Trophoblast cell (in vitro differentiated cells and primary cell): ENCODE results near the gene ALG9.

Experiments used
- DNase-seq, 2 donors: peaks; one replicate each; pipeline ENCODE4 v3.0.0-alpha.2; 2016
- H2AFZ ChIP-seq: 2 replicates; pipeline ENCODE4 v1.6.1; 2013; ENCODE audit warnings: low read length, moderate library complexity, mild to moderate bottlenecking; ENCODE audit not compliant: insufficient read depth, poor library complexity
- H2AK5ac ChIP-seq: 2 replicates; pipeline ENCODE4 v1.6.1; 2013; ENCODE audit warnings: mild to moderate bottlenecking, low read length
- H2BK120ac ChIP-seq: 2 replicates; pipeline ENCODE4 v1.6.1; 2013; ENCODE audit warnings: low read length, mild to moderate bottlenecking, moderate library complexity; ENCODE audit not compliant: insufficient read depth, poor library complexity
- H2BK12ac ChIP-seq: 2 replicates; pipeline ENCODE4 v1.6.1; 2013; ENCODE audit warnings: mild to moderate bottlenecking, low read length, moderate library complexity
- H2BK5ac ChIP-seq: 2 replicates; pipeline ENCODE4 v1.6.1; 2013; ENCODE audit warnings: low read length, low read depth, moderate library complexity, mild to moderate bottlenecking; ENCODE audit not compliant: poor library complexity
- H3K14ac ChIP-seq: 2 replicates; pipeline ENCODE4 v1.6.1; 2013; ENCODE audit warnings: mild to moderate bottlenecking, low read length
- H3K18ac ChIP-seq: 2 replicates; pipeline ENCODE4 v1.6.1; 2013; ENCODE audit warnings: mild to moderate bottlenecking, low read length
- H3K23ac ChIP-seq: 2 replicates; pipeline ENCODE4 v1.6.1; 2013; ENCODE audit warnings: low read length
- H3K27ac ChIP-seq: 2 replicates; pipeline ENCODE4 v1.5.1; 2013; ENCODE audit warnings: low read depth, mild to moderate bottlenecking, inconsistent platforms, low read length, moderate library complexity
- H3K27me3 ChIP-seq: 2 replicates; pipeline ENCODE4 v1.6.1; 2013; ENCODE audit warnings: inconsistent platforms, mild to moderate bottlenecking, low read length, moderate library complexity; ENCODE audit not compliant: insufficient read depth
- H3K36me3 ChIP-seq, 2 experiments: 1 replicate in 1 of 2; 2 replicates in 1 of 2; pipeline ENCODE4 v1.6.1; 2013; ENCODE audit warnings: low read length in 2 of 2, mild to moderate bottlenecking in 2 of 2, moderate library complexity in 1 of 2; ENCODE audit not compliant: insufficient read depth in 2 of 2, control insufficient read depth in 1 of 2
- H3K4ac ChIP-seq: 2 replicates; pipeline ENCODE4 v1.6.1; 2013; ENCODE audit warnings: low read depth, mild to moderate bottlenecking, low read length, moderate library complexity
- H3K4me1 ChIP-seq, 2 experiments: 1 replicate in 1 of 2; 2 replicates in 1 of 2; pipeline ENCODE4 v1.6.1; 2013; ENCODE audit warnings: low read length in 2 of 2, mild to moderate bottlenecking in 2 of 2, moderate library complexity in 1 of 2; ENCODE audit not compliant: insufficient read depth in 2 of 2, control insufficient read depth in 1 of 2
- H3K4me2 ChIP-seq: 2 replicates; pipeline ENCODE4 v1.6.1; 2013; ENCODE audit warnings: inconsistent platforms, mild to moderate bottlenecking, low read length, moderate library complexity
- H3K4me3 ChIP-seq: 2 replicates; pipeline ENCODE4 v1.5.1; 2013; ENCODE audit warnings: mild to moderate bottlenecking, low read depth, low read length, inconsistent platforms
- H3K79me1 ChIP-seq: one replicate; pipeline ENCODE4 v1.6.1; 2013; ENCODE audit warnings: low read length
- H3K79me2 ChIP-seq: 2 replicates; pipeline ENCODE4 v1.6.1; 2013; ENCODE audit warnings: low read length, mild to moderate bottlenecking; ENCODE audit not compliant: control insufficient read depth, insufficient read depth, poor library complexity
- H3K9ac ChIP-seq: 2 replicates; pipeline ENCODE4 v1.6.1; 2013; ENCODE audit warnings: mild to moderate bottlenecking, low read length
- H3K9me3 ChIP-seq: 2 replicates; pipeline ENCODE4 v1.6.1; 2013; ENCODE audit warnings: low read depth, mild to moderate bottlenecking, control low read depth, inconsistent platforms, low read length; ENCODE audit not compliant: insufficient read depth
- H4K12ac ChIP-seq: 2 replicates; pipeline ENCODE4 v1.6.1; 2013; ENCODE audit warnings: low read depth, mild to moderate bottlenecking, low read length, moderate library complexity
- H4K8ac ChIP-seq: 2 replicates; pipeline ENCODE4 v1.6.1; 2013; ENCODE audit warnings: low read depth, mild to moderate bottlenecking, low read length, moderate library complexity
- H4K91ac ChIP-seq: one replicate; pipeline ENCODE4 v1.6.1; 2013; ENCODE audit warnings: low read depth, mild to moderate bottlenecking, low read length, moderate library complexity
- WGBS: extraction: QIAGEN DNeasy Blood & Tissue Kit; methylation state at CpG from one replicate; pipeline ENCODE4 v1.1.7; 2013; ENCODE audit warnings: missing lambda C conversion rate; ENCODE audit not compliant: insufficient read length, insufficient coverage; ENCODE audit errors: extremely low coverage; 5-methylcytosine and 5-hydroxymethylcytosine counted together

Gene ALG9

GRCh38 chr11:111778047-111778558 lies 93.3 kb downstream of the ALG9 start:
- no peak overlapping the region for H3K23ac ChIP-seq
- H3K4me2 ChIP-seq: no peak overlapping the region
- H3K79me1 ChIP-seq: no peaks in the 10 kb centered on the region
- no peak overlapping the region for H3K18ac ChIP-seq
- no CpG with 5 or more reads among the region's 3 CpGs for WGBS
- H3K36me3 ChIP-seq: peaks cover 0 to under 1% of the 10 kb centered on the region in 2 experiments
- H2BK120ac ChIP-seq: no peak overlapping the region
- H3K4me1 ChIP-seq: peaks cover 0 to 2% of the 10 kb centered on the region in 2 experiments
- no peak overlapping the region for H4K91ac ChIP-seq
- H3K9ac ChIP-seq: no peak overlapping the region
- no peak overlapping the region for H2BK5ac ChIP-seq
- no peak overlapping the region for H4K12ac ChIP-seq
- no peak overlapping the region for H2AFZ ChIP-seq
- H3K14ac ChIP-seq: no peak overlapping the region
- no peak overlapping the region for H2AK5ac ChIP-seq
- no peak overlapping the region for H3K27ac ChIP-seq
- H2BK12ac ChIP-seq: no peak overlapping the region
- H3K79me2 ChIP-seq: no peaks in the 10 kb centered on the region
- no peak for DNase-seq
- no peaks in the 10 kb centered on the region for H3K27me3 ChIP-seq
- no peaks in the 10 kb centered on the region for H3K9me3 ChIP-seq
- H4K8ac ChIP-seq: no peak overlapping the region
- H3K4me3 ChIP-seq: no peak overlapping the region
- no peak overlapping the region for H3K4ac ChIP-seq

DNA sequence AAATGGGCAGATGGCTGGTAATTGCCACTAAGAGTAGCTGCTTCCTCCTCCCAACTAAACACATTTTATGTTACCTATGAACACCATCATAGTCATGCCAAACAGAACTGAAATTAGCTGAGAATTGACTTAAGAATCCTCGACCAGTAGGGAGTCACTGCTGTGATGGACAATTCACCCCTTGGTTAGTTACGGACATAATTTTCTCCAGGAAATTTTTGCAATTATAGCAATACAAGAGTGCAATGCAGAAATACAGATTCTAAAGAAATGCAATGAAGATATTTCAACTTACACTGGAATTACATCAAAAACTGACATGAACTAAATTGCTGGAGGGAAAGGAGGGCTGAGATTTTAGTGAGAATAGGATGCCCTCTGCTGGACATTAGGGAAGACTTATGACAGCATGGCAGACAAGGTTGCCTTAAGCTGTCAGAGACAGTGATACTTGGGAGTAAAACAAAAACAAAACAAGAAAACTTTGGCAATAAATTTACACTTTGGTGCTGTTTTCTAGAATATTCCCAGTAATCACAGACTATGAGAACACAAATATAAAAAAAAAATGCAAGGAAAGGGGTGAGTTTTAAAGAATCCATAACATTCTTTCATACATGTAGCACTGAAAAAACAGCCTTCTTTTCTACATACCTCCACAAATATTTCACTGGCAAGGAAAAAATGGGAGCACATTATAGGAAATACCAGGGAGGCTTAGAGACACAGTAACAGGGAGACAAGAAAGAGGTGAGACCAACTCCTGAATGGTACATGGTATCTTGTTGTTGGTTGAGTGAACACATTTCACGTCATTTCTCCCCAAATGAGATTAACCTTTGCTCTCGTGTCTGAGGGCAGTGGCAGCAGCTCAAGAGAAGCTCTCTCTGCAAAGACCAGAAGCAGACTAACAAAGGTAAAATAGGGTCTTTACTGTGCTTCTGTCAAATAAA lies 94.0 kb downstream of the ALG9 start:
- Histone ChIP-seq H3K9me3 (no peaks in the 10 kb centered on the region), H3K4ac (no peak overlapping the region), H4K12ac (no peak overlapping the region), H3K23ac (no peak overlapping the region), H4K8ac (no peak overlapping the region), H3K27me3 (no peaks in the 10 kb centered on the region), H3K36me3 (no peaks in the 10 kb centered on the region), H3K4me1 (peaks cover 0 to 2% of the 10 kb centered on the region in 2 experiments), H2BK12ac (no peak overlapping the region), H2BK5ac (no peak overlapping the region), H3K4me2 (no peak overlapping the region), H3K18ac (no peak overlapping the region), H3K27ac (no peak overlapping the region), H3K9ac (no peak overlapping the region), H4K91ac (no peak overlapping the region), H3K14ac (no peak overlapping the region), H3K4me3 (no peak overlapping the region), H3K79me1 (no peaks in the 10 kb centered on the region), H2AFZ (no peak overlapping the region), H2BK120ac (no peak overlapping the region), H3K79me2 (no peaks in the 10 kb centered on the region), H2AK5ac (no peak overlapping the region)
- WGBS: no CpG with 5 or more reads among the region's 4 CpGs
- peak; percentile 33 to 86 for DNase-seq

DNA sequence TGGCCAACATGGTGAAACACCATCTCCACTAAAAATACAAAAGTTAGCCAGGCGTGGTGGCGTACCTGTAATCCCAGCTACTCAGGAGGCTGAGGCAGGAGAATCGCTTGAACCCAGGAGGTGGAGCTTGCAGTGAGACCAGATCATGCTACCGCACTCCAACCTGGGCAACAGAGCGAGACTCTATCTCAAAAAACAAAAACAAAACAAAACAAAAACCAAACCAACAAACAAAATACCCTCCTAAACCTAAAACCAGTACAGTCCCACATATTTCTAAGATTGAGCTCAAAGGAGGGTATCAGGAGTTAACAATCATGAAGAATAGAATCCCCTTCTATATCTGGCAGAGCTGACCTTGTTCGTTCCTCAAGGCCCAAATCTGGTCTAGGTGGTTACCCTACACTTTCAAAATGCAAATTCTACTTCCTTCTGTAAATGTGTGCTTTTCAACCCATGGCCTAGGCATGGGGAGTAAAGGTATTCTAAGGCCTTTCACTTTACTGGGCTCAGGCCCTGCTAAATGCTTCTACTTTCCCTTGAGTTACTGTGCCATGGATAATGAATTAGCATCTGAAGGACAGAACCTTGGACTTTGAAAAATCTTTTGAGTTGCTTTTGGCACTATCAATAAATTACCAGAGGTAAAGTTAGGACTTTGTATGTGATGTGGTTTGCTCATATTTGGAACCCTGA lies 94.8 kb downstream of the ALG9 start:
- H3K79me1 ChIP-seq: no peaks in the 10 kb centered on the region
- H3K27me3 ChIP-seq: no peaks in the 10 kb centered on the region
- H2AK5ac ChIP-seq: peak overlapping the region; percentile 36
- H3K4me3 ChIP-seq: no peak overlapping the region
- no peak overlapping the region for H3K14ac ChIP-seq
- no peak overlapping the region for H4K8ac ChIP-seq
- peaks cover 0 to 2% of the 10 kb centered on the region in 2 experiments for H3K4me1 ChIP-seq
- no peak overlapping the region for H2AFZ ChIP-seq
- no peaks in the 10 kb centered on the region for H3K79me2 ChIP-seq
- no peak overlapping the region for H3K4me2 ChIP-seq
- H3K18ac ChIP-seq: no peak overlapping the region
- H3K27ac ChIP-seq: no peak overlapping the region
- H4K91ac ChIP-seq: no peak overlapping the region
- no peak overlapping the region for H2BK120ac ChIP-seq
- H2BK12ac ChIP-seq: no peak overlapping the region
- H4K12ac ChIP-seq: no peak overlapping the region
- no peaks in the 10 kb centered on the region for H3K9me3 ChIP-seq
- H2BK5ac ChIP-seq: no peak overlapping the region
- no CpG with 5 or more reads among the region's 6 CpGs for WGBS
- H3K4ac ChIP-seq: no peak overlapping the region
- no peak for DNase-seq
- no peak overlapping the region for H3K23ac ChIP-seq
- H3K36me3 ChIP-seq: no peaks in the 10 kb centered on the region
- H3K9ac ChIP-seq: no peak overlapping the region

DNA sequence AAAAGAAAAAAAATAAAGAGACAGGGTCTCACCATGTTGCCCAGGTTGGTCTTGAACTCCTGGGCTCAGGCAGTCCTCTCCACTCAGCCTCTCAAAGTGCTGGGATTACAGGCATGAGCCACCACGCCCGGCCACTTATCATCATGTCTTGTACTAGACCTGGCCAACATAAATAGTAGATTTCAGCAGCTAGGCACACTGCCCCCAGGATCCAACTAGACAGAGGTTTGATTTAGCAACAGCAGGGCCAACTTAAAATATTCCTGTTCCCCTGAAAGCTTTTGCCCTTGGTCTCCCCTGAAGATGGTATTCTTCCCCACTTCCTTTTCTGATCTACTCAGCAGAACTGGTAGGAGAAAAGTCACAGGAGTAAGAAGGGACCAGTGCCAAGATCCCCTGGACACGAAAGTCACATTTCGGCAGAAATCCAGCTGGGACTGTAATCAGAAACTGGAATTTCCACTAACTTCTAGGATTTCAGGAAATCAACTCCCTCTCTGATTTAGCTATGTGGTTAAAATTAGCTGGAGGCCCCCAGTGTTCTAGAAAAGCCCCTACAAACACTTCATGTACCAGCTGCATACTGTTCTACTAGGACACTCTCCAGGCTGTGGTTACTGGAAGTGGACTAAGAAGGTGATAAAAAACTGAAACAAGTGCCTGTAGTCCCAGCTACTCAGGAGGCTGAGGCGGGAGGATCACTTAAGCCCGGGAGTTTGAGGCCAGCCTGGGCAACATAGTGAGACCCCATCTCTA lies 96.2 kb downstream of the ALG9 start:
- no peak overlapping the region for H4K91ac ChIP-seq
- WGBS: no CpG with 5 or more reads among the region's 6 CpGs
- no peak overlapping the region for H2AFZ ChIP-seq
- H3K36me3 ChIP-seq: no peaks in the 10 kb centered on the region
- H4K8ac ChIP-seq: no peak overlapping the region
- H3K9ac ChIP-seq: no peak overlapping the region
- no peak overlapping the region for H3K14ac ChIP-seq
- H3K23ac ChIP-seq: no peak overlapping the region
- H2BK120ac ChIP-seq: no peak overlapping the region
- H3K4me3 ChIP-seq: no peak overlapping the region
- no peak overlapping the region for H2BK12ac ChIP-seq
- no peak for DNase-seq
- H3K27me3 ChIP-seq: no peaks in the 10 kb centered on the region
- H3K18ac ChIP-seq: no peak overlapping the region
- H3K27ac ChIP-seq: no peak overlapping the region
- no peaks in the 10 kb centered on the region for H3K79me1 ChIP-seq
- H2AK5ac ChIP-seq: no peak overlapping the region
- no peak overlapping the region for H3K4ac ChIP-seq
- no peaks in the 10 kb centered on the region for H3K79me2 ChIP-seq
- H3K4me2 ChIP-seq: no peak overlapping the region
- no peaks in the 10 kb centered on the region for H3K9me3 ChIP-seq
- peaks cover 0 to 2% of the 10 kb centered on the region in 2 experiments for H3K4me1 ChIP-seq
- no peak overlapping the region for H4K12ac ChIP-seq
- no peak overlapping the region for H2BK5ac ChIP-seq
